Panc1 (cell line): ENCODE results near the gene SLC25A38. TPM values are rescaled to one million over a fixed set of nuclear protein-coding genes. Genes with fewer than 3 reads are reported as not detected.
A peak's percentile ranks its signal among the peaks of the same experiment; 100 is the strongest.
"Not testable (repeated sequence)": the region's sequence is repeated elsewhere in the genome, so short reads cannot be mapped to it uniquely, and the experiment has no call there.

Source experiments
- ATAC-seq: fragments of 200-7000 bp; cut with Tn5 transposase; 2 replicates; pipeline ENCODE4 v1.9.1; 2020; ENCODE audit warnings: mild to moderate bottlenecking, moderate library complexity
- BruUV-seq: library from RNA; stranded (reverse); fragments of 400-500 nt; replicated peaks from 2 replicates; lab custom pipeline; 2021; lab: Mats Ljungman, UMichigan
- CTCF ChIA-PET: fragments of 300-600 bp; sonication (Branson Sonifier 250); formaldehyde crosslinking; loops from one replicate; lab custom pipeline; 2022; ENCODE audit warnings: antibody characterized with exemption; lab: Charles Lee
- POLR2A ChIA-PET: fragments of 300-600 bp; sonication (Branson Sonifier 250); formaldehyde crosslinking; loops from one replicate; lab custom pipeline; 2022; ENCODE audit warnings: antibody characterized with exemption; lab: Charles Lee
- DNase-seq: peaks from one replicate; pipeline ENCODE4 v3.0.0-alpha.2; 2010; ENCODE audit warnings: low read depth, low spot score
- H3K27ac ChIP-seq: 2 replicates; pipeline ENCODE4 v1.5.1; 2011; ENCODE audit warnings: mild to moderate bottlenecking, low read length, inconsistent platforms
- H3K27me3 ChIP-seq: fragments of 200-500 bp; sonication (Bioruptor generic); 2 replicates; pipeline ENCODE4 v1.6.0; 2014; ENCODE audit warnings: low read length, inconsistent platforms; ENCODE audit not compliant: control insufficient read depth, insufficient read depth
- H3K36me3 ChIP-seq: fragments of 200-500 bp; sonication (Bioruptor generic); 2 replicates; pipeline ENCODE4 v1.5.1; 2014; ENCODE audit warnings: inconsistent platforms, mild to moderate bottlenecking, low read length, moderate library complexity; ENCODE audit not compliant: control insufficient read depth, insufficient read depth
- H3K4me1 ChIP-seq: 2 replicates; pipeline ENCODE4 v1.5.1; 2011; ENCODE audit warnings: inconsistent platforms, mild to moderate bottlenecking, low read length, moderate library complexity; ENCODE audit not compliant: control insufficient read depth, insufficient read depth
- H3K4me3 ChIP-seq, 2 experiments: 2 replicates each; pipeline ENCODE4 v1.5.1; 2011 to 2012; ENCODE audit warnings: low read depth in 2 of 2, low read length in 2 of 2, mild to moderate bottlenecking in 2 of 2, inconsistent platforms in 1 of 2, moderate library complexity in 1 of 2
- H3K9me3 ChIP-seq: fragments of 200-500 bp; sonication (Bioruptor generic); 2 replicates; pipeline ENCODE4 v1.5.1; 2014; ENCODE audit warnings: low read depth, mild to moderate bottlenecking, inconsistent platforms, low read length, moderate library complexity; ENCODE audit not compliant: control insufficient read depth, insufficient read depth
- CTCF ChIP-seq: fragments of 450-650 bp; IDR thresholded peaks from 2 replicates; pipeline ENCODE4 v1.5.1; 2017; ENCODE audit warnings: mild to moderate bottlenecking
- POLR2AphosphoS5 ChIP-seq: IDR thresholded peaks from 2 replicates; pipeline ENCODE4 v1.6.1; 2012; ENCODE audit warnings: mild to moderate bottlenecking, low read depth, low read length, moderate library complexity
- SIN3A ChIP-seq: IDR thresholded peaks from 2 replicates; pipeline ENCODE4 v1.6.1; 2012; ENCODE audit warnings: low read depth, mild to moderate bottlenecking, low read length, moderate library complexity, borderline replicate concordance; ENCODE audit not compliant: insufficient read depth
- TCF7L2 ChIP-seq: IDR thresholded peaks from 2 replicates; pipeline ENCODE4 v1.6.1; 2011; ENCODE audit warnings: mild to moderate bottlenecking, low read depth, low read length, inconsistent platforms
- in situ Hi-C: cut with HindIII; loops from 2 replicates; pipeline ENCODE4 v1.10.0; 2016; ENCODE audit warnings: low sequenced_read_pairs, low pct_unique_long_range_greater_than_20kb
- intact Hi-C: fragments of 100-400 bp; cut with micrococcal nuclease; formaldehyde crosslinking; loops from one replicate; pipeline ENCODE4 v1.10.0; 2022; ENCODE audit not compliant: unreplicated experiment
- total RNA-seq: library from RNA; stranded (reverse); gene quantifications from one replicate; pipeline ENCODE4 v1.2.1, GENCODE V29; 2021; ENCODE audit not compliant: unreplicated experiment
- TF ChIP-seq, protein P1 (sequence below), 2 experiments: IDR thresholded peaks; 2 replicates each; pipeline ENCODE4 v1.6.1; 2011 to 2012; ENCODE audit warnings: low read depth in 2 of 2, control low read depth in 1 of 2, low read length in 1 of 2, mild to moderate bottlenecking in 1 of 2, moderate library complexity in 1 of 2; ENCODE audit not compliant: insufficient read depth in 1 of 2

Gene SLC25A38
- total RNA-seq, 1 experiment from 2014 or later: 21.5 TPM

GRCh38 chr3:39413691-39414420 lies 30.7 kb downstream of the SLC25A38 start:
- TF ChIP-seq POLR2AphosphoS5 (peak; percentile 59; the same call in 1 of the 2 replicates), CTCF (no peak), TCF7L2 (no peak), SIN3A (no peak)
- TF ChIP-seq, protein P1, sequence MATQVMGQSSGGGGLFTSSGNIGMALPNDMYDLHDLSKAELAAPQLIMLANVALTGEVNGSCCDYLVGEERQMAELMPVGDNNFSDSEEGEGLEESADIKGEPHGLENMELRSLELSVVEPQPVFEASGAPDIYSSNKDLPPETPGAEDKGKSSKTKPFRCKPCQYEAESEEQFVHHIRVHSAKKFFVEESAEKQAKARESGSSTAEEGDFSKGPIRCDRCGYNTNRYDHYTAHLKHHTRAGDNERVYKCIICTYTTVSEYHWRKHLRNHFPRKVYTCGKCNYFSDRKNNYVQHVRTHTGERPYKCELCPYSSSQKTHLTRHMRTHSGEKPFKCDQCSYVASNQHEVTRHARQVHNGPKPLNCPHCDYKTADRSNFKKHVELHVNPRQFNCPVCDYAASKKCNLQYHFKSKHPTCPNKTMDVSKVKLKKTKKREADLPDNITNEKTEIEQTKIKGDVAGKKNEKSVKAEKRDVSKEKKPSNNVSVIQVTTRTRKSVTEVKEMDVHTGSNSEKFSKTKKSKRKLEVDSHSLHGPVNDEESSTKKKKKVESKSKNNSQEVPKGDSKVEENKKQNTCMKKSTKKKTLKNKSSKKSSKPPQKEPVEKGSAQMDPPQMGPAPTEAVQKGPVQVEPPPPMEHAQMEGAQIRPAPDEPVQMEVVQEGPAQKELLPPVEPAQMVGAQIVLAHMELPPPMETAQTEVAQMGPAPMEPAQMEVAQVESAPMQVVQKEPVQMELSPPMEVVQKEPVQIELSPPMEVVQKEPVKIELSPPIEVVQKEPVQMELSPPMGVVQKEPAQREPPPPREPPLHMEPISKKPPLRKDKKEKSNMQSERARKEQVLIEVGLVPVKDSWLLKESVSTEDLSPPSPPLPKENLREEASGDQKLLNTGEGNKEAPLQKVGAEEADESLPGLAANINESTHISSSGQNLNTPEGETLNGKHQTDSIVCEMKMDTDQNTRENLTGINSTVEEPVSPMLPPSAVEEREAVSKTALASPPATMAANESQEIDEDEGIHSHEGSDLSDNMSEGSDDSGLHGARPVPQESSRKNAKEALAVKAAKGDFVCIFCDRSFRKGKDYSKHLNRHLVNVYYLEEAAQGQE (IDR thresholded peaks at IDR 0.05; ENCODE audit: insufficient read depth in 1 of 2, low read depth in 2 of 2, low read length in 1 of 2): no peak
- intact Hi-C loops: no loop called here
- POLR2A ChIA-PET: no interaction called here
- H3K27me3 ChIP-seq: no peaks in the 10 kb centered on the region
- H3K4me3 ChIP-seq: no peak overlapping the region
- in situ Hi-C loops: no loop called here
- peaks cover 20% of the 10 kb centered on the region for H3K36me3 ChIP-seq
- H3K9me3 ChIP-seq: no peaks in the 10 kb centered on the region
- no TSS peak for BruUV-seq
- ATAC-seq: peak; percentile 52
- CTCF ChIA-PET: no interaction called here
- H3K27ac ChIP-seq: no peak overlapping the region
- 0 out of 2 replicates have a peak, but pooled peaks cover 6% of the 10 kb centered on the region for H3K4me1 ChIP-seq
- DNase-seq: no peak

- peaks cover 19% of the 10 kb centered on the region for H3K36me3 ChIP-seq
- H3K9me3 ChIP-seq: no peaks in the 10 kb centered on the region
- in situ Hi-C loops (no loop called here), intact Hi-C loops (no loop called here)
- ChIA-PET POLR2A (no interaction called here), CTCF (no interaction called here)
- H3K27me3 ChIP-seq: no peaks in the 10 kb centered on the region
- TF ChIP-seq POLR2AphosphoS5: peak; percentile 58
- TF ChIP-seq, protein P1 (IDR thresholded peaks at IDR 0.05; ENCODE audit: insufficient read depth in 1 of 2, low read depth in 2 of 2, low read length in 1 of 2): no peak
- 0 out of 2 replicates have a peak, but pooled peaks cover 3% of the 10 kb centered on the region for H3K4me1 ChIP-seq
- no TSS peak for BruUV-seq
- DNase-seq (no peak), ATAC-seq (peak; percentile 58)
- H3K4me3 ChIP-seq: no peak overlapping the region
- H3K27ac ChIP-seq: no peak overlapping the region
These were observed 31.3 kb downstream of the SLC25A38 start for GRCh38 chr3:39414421-39414907.

GRCh38 chr3:39415302-39415701 lies 32.1 kb downstream of the SLC25A38 start:
- intact Hi-C loops, BruUV-seq, H3K9me3 ChIP-seq, CTCF ChIA-PET, in situ Hi-C loops, POLR2A ChIA-PET, H3K27me3 ChIP-seq, DNase-seq, H3K27ac ChIP-seq, ATAC-seq, H3K4me1 ChIP-seq, H3K4me3 ChIP-seq: not testable (repeated sequence)
- H3K36me3 ChIP-seq: peaks cover 12% of the 10 kb centered on the region
